ENCODE measurements around the gene MGLL. TPM values are rescaled to one million over a fixed set of nuclear protein-coding genes. Genes with fewer than 3 reads are reported as not detected.

The MGLL gene
- total RNA-seq, 1 experiment from 2014 or later, result 0.94 TPM

DNA sequence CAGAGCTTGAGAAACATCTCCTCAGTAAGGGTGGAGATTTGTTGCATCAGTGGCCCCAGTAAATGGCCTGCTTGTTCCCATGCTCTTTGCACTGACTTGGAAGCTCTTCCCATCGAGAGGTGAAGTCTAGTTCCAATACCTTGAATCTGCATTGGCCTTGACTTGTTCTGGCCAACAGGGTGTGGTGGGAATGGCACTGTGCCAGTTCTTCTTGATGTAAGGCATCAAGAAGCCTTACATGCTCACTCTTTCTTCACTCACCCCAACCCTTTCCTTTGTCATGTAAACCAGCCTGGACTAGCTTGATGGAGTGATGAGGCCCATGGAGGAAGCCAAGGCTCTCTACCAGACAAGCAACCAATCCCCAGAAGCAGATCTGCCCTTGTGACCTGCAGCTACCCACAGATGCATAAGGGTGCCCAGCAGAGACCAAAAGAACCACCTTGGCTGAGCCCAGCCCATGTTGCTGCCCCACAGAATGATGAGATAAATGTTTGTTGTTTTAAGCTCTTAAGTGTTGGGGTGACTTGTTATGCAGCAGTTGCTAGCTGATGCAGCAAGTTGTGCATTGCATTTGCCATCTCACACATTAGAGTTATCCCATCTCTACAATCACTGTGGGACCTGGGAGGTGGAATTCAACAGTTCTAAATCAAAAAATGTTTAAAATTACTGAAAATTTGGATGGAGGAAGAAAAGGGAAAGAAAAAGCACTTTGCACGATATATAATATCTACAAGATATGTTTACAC lies 11.1 kb upstream of the MGLL start:
- no peak for TF ChIP-seq SOX15 (CRISPR knock-in tag; IDR thresholded peaks at IDR 0.05)
- TF ChIP-seq ATF1 (CRISPR knock-in tag; IDR thresholded peaks at IDR 0.05), result no peak
- TF ChIP-seq ZNF416 (CRISPR knock-in tag; IDR thresholded peaks at IDR 0.05), result no peak
- TF ChIP-seq ZBTB21 (CRISPR knock-in tag; IDR thresholded peaks at IDR 0.05; ENCODE audit: borderline replicate concordance), result no peak
- TF ChIP-seq, protein P1, sequence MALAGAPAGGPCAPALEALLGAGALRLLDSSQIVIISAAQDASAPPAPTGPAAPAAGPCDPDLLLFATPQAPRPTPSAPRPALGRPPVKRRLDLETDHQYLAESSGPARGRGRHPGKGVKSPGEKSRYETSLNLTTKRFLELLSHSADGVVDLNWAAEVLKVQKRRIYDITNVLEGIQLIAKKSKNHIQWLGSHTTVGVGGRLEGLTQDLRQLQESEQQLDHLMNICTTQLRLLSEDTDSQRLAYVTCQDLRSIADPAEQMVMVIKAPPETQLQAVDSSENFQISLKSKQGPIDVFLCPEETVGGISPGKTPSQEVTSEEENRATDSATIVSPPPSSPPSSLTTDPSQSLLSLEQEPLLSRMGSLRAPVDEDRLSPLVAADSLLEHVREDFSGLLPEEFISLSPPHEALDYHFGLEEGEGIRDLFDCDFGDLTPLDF (CRISPR knock-in tag; IDR thresholded peaks at IDR 0.05), result no peak
- no peak for TF ChIP-seq TCF7 (CRISPR knock-in tag; IDR thresholded peaks at IDR 0.05; ENCODE audit: low read depth)
- TF ChIP-seq NFE2L1 (CRISPR knock-in tag; IDR thresholded peaks at IDR 0.05), result no peak
- CTCF ChIA-PET, result interaction anchor here (0.8 to 2.8 kb wide), 6 partner anchors 43 to 150 kb away, joined by 3 to 38 read pairs (median 10); no protein-coding TSS in a partner anchor

DNA sequence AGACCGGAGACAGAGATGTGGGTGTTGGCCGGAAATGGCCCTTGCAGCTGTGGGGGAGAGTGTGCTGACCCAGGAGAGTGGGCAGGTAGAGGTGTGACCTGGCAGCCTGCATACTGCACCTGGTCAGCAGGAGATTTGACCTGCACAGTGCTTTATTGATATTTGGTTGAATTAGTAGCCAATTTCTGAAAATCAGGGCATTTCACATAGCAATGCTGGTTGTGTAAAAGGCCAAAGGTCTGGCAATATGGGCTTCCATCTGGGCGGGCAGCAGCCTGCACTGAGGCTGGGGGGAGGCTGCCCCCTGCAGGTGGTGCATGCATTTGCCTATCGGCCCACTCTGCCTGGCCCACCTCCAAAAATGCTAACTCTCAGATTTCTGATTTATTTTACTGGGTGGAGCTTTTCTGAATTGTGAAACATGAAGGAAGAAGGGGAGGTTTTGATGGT lies 9.4 kb upstream of the MGLL start:
- Mint-ChIP-seq H3K27ac (no peak overlapping the region), H3K36me3 (peaks cover 9% of the 10 kb centered on the region; the same call in 1 of the 2 replicates), H3K9me3 (peaks cover 30% of the 10 kb centered on the region), H3K27me3 (ENCODE audit: low read depth) (no peaks in the 10 kb centered on the region), H3K4me1 (peaks cover 9% of the 10 kb centered on the region), H3K4me3 (no peak overlapping the region)
- ChIA-PET POLR2A (no interaction called here), CTCF (interaction anchor here (0.6 to 2.8 kb wide), 19 partner anchors 9 to 257 kb away, joined by 3 to 38 read pairs (median 4); partner anchors contain the start of gene MGLL)
- DNase-seq (ENCODE audit: low spot score), result peak; percentile 77
- TF ChIP-seq, protein P2, sequence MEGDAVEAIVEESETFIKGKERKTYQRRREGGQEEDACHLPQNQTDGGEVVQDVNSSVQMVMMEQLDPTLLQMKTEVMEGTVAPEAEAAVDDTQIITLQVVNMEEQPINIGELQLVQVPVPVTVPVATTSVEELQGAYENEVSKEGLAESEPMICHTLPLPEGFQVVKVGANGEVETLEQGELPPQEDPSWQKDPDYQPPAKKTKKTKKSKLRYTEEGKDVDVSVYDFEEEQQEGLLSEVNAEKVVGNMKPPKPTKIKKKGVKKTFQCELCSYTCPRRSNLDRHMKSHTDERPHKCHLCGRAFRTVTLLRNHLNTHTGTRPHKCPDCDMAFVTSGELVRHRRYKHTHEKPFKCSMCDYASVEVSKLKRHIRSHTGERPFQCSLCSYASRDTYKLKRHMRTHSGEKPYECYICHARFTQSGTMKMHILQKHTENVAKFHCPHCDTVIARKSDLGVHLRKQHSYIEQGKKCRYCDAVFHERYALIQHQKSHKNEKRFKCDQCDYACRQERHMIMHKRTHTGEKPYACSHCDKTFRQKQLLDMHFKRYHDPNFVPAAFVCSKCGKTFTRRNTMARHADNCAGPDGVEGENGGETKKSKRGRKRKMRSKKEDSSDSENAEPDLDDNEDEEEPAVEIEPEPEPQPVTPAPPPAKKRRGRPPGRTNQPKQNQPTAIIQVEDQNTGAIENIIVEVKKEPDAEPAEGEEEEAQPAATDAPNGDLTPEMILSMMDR (IDR thresholded peaks at IDR 0.05), result peak; percentile 90
- no peak for TF ChIP-seq ELF4 (CRISPR knock-in tag; IDR thresholded peaks at IDR 0.05; ENCODE audit: low read depth)
- peak; percentile 94 for ATAC-seq

More for the DNA sequence above, 11.1 kb upstream of the MGLL start:
- Mint-ChIP-seq H3K4me1 (peaks cover 9% of the 10 kb centered on the region), H3K36me3 (peaks cover 6% of the 10 kb centered on the region; the same call in 1 of the 2 replicates), H3K4me3 (no peak overlapping the region), H3K27ac (no peak overlapping the region), H3K27me3 (ENCODE audit: low read depth) (no peaks in the 10 kb centered on the region), H3K9me3 (peaks cover 21% of the 10 kb centered on the region)
- ATAC-seq (no peak), DNase-seq (ENCODE audit: low spot score) (no peak)
- POLR2A ChIA-PET, result no interaction called here

DNA sequence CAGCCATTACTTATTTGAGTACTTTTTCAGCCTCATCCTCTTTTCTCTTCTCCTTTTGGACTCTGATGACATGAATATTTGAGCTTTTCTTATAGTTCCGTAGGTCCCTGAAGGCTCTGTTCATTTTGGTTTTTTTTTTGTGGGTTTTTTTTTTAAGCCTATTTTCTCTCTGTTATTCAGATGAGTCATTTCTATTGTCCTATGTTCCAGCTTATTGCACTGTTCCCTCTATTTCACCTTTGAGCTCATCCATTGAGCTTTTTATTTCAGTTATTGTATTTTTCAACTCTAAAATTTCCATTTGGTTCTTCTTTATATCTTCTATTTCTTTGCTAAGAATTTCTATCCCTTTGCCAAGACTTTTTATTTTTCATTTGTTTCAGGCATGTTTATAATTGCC lies 7.2 kb upstream of the MGLL start:
- H3K9me3 Mint-ChIP-seq, result peaks cover 35% of the 10 kb centered on the region
- no peak overlapping the region for H3K27ac Mint-ChIP-seq
- peaks cover 3% of the 10 kb centered on the region for H3K27me3 Mint-ChIP-seq (ENCODE audit: low read depth)
- peaks cover 9% of the 10 kb centered on the region for H3K4me1 Mint-ChIP-seq
- CTCF ChIA-PET, result interaction anchor here (0.9 to 1.3 kb wide), 4 partner anchors 134 to 255 kb away, joined by 3 to 9 read pairs (median 4); no protein-coding TSS in a partner anchor
- ATAC-seq (no peak), DNase-seq (ENCODE audit: low spot score) (no peak)
- peaks cover 9% of the 10 kb centered on the region; the same call in 1 of the 2 replicates for H3K36me3 Mint-ChIP-seq
- TF ChIP-seq, protein P3, sequence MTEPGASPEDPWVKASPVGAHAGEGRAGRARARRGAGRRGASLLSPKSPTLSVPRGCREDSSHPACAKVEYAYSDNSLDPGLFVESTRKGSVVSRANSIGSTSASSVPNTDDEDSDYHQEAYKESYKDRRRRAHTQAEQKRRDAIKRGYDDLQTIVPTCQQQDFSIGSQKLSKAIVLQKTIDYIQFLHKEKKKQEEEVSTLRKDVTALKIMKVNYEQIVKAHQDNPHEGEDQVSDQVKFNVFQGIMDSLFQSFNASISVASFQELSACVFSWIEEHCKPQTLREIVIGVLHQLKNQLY (CRISPR knock-in tag; IDR thresholded peaks at IDR 0.05), result no peak
- TF ChIP-seq, protein P4, sequence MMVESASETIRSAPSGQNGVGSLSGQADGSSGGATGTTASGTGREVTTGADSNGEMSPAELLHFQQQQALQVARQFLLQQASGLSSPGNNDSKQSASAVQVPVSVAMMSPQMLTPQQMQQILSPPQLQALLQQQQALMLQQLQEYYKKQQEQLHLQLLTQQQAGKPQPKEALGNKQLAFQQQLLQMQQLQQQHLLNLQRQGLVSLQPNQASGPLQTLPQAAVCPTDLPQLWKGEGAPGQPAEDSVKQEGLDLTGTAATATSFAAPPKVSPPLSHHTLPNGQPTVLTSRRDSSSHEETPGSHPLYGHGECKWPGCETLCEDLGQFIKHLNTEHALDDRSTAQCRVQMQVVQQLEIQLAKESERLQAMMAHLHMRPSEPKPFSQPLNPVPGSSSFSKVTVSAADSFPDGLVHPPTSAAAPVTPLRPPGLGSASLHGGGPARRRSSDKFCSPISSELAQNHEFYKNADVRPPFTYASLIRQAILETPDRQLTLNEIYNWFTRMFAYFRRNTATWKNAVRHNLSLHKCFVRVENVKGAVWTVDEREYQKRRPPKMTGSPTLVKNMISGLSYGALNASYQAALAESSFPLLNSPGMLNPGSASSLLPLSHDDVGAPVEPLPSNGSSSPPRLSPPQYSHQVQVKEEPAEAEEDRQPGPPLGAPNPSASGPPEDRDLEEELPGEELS (CRISPR knock-in tag; IDR thresholded peaks at IDR 0.05), result no peak
- TF ChIP-seq FOXP1 (CRISPR knock-in tag; IDR thresholded peaks at IDR 0.05; ENCODE audit: borderline replicate concordance) (no peak), ZNF232 (CRISPR knock-in tag; IDR thresholded peaks at IDR 0.05) (no peak), ZNF263 (CRISPR knock-in tag; IDR thresholded peaks at IDR 0.05; ENCODE audit: low read depth) (no peak), TEAD4 (CRISPR knock-in tag; IDR thresholded peaks at IDR 0.05) (no peak), JAZF1 (CRISPR knock-in tag; IDR thresholded peaks at IDR 0.05) (no peak), SMAD3 (CRISPR knock-in tag; IDR thresholded peaks at IDR 0.05; ENCODE audit: borderline replicate concordance) (no peak), NFE2L1 (CRISPR knock-in tag; IDR thresholded peaks at IDR 0.05) (no peak), NFYB (CRISPR knock-in tag; conservative IDR thresholded peaks at IDR 0.05; ENCODE audit: low read depth) (no peak)
- TF ChIP-seq, protein P5, sequence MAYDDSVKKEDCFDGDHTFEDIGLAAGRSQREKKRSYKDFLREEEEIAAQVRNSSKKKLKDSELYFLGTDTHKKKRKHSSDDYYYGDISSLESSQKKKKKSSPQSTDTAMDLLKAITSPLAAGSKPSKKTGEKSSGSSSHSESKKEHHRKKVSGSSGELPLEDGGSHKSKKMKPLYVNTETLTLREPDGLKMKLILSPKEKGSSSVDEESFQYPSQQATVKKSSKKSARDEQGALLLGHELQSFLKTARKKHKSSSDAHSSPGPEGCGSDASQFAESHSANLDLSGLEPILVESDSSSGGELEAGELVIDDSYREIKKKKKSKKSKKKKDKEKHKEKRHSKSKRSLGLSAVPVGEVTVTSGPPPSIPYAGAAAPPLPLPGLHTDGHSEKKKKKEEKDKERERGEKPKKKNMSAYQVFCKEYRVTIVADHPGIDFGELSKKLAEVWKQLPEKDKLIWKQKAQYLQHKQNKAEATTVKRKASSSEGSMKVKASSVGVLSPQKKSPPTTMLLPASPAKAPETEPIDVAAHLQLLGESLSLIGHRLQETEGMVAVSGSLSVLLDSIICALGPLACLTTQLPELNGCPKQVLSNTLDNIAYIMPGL (CRISPR knock-in tag; IDR thresholded peaks at IDR 0.05), result no peak
- TF ChIP-seq, protein P6, sequence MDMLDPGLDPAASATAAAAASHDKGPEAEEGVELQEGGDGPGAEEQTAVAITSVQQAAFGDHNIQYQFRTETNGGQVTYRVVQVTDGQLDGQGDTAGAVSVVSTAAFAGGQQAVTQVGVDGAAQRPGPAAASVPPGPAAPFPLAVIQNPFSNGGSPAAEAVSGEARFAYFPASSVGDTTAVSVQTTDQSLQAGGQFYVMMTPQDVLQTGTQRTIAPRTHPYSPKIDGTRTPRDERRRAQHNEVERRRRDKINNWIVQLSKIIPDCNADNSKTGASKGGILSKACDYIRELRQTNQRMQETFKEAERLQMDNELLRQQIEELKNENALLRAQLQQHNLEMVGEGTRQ (CRISPR knock-in tag; IDR thresholded peaks at IDR 0.05), result no peak
- POLR2A ChIA-PET, result no interaction called here
- no peak overlapping the region for H3K4me3 Mint-ChIP-seq
